NB4 (cell line): ENCODE data around the gene AKR1B15.

Experiments
- DNase-seq: peaks from one replicate; pipeline ENCODE4 v3.0.0; 2010; ENCODE audit warnings: low read depth
- H3K4me3 ChIP-seq: one replicate; pipeline ENCODE4 v1.5.1; 2011; ENCODE audit warnings: mild to moderate bottlenecking, low read depth, low read length, moderate library complexity
- CTCF ChIP-seq: IDR thresholded peaks from one replicate; pipeline ENCODE4 v1.5.1; 2012; ENCODE audit warnings: low read depth, low read length
- MAX ChIP-seq: IDR thresholded peaks from 2 replicates; pipeline ENCODE4 v1.6.1; 2011; ENCODE audit warnings: low read depth, low read length
- MYC ChIP-seq: IDR thresholded peaks from 2 replicates; pipeline ENCODE4 v1.6.1; 2011; ENCODE audit warnings: low read depth, low read length
- POLR2A ChIP-seq: IDR thresholded peaks from 2 replicates; pipeline ENCODE4 v1.6.1; 2011; ENCODE audit warnings: mild to moderate bottlenecking; ENCODE audit not compliant: insufficient read length; ENCODE audit errors: extremely low read depth

Gene AKR1B15

GRCh38 chr7:134599371-134599770 lies 50.5 kb downstream of the AKR1B15 start:
- no peak overlapping the region for H3K4me3 ChIP-seq
- no peak for TF ChIP-seq POLR2A
- no peak for TF ChIP-seq MAX
- no peak for TF ChIP-seq CTCF
- no peak for TF ChIP-seq MYC
- peak; percentile 13 for DNase-seq

- no peak overlapping the region for H3K4me3 ChIP-seq
- no peak for TF ChIP-seq MYC
- no peak for TF ChIP-seq MAX
- TF ChIP-seq POLR2A = no peak
- TF ChIP-seq CTCF = no peak
- peak; percentile 56 for DNase-seq
Measured at GRCh38 chr7:134601459-134601858, 52.5 kb downstream of the AKR1B15 start.

- H3K4me3 ChIP-seq = peak overlapping the region; percentile 70
- TF ChIP-seq MAX = peak; percentile 79
- TF ChIP-seq MYC = peak; percentile 43; the same call in 1 of the 2 replicates
- TF ChIP-seq POLR2A = no peak
- DNase-seq = peak; percentile 93
Measured at GRCh38 chr7:134602881-134603451, 54.1 kb downstream of the AKR1B15 start.

- no peak overlapping the region for H3K4me3 ChIP-seq
- DNase-seq = peak; percentile 81
- no peak for TF ChIP-seq MAX
- TF ChIP-seq CTCF = peak; percentile 94
- TF ChIP-seq MYC = no peak
- TF ChIP-seq POLR2A = no peak
Measured at GRCh38 chr7:134605978-134606923, 57.3 kb downstream of the AKR1B15 start.

- no peak for TF ChIP-seq MAX
- TF ChIP-seq POLR2A = no peak
- no peak for TF ChIP-seq CTCF
- no peak for TF ChIP-seq MYC
- DNase-seq = no peak
- H3K4me3 ChIP-seq = no peak overlapping the region
Measured at GRCh38 chr7:134611611-134612151, 62.8 kb downstream of the AKR1B15 start.

- TF ChIP-seq POLR2A = no peak
- TF ChIP-seq MYC = no peak
- TF ChIP-seq MAX = no peak
- TF ChIP-seq CTCF = no peak
- no peak overlapping the region for H3K4me3 ChIP-seq
- no peak for DNase-seq
Measured at GRCh38 chr7:134612197-134612596, 63.3 kb downstream of the AKR1B15 start.
